SK-N-SH (cell line): Measurements from ENCODE around the gene GLTPD2.

ENCODE experiments used
- FOXJ3 ChIP-seq: sonication (generic); formaldehyde crosslinking; IDR thresholded peaks from 2 replicates; pipeline ENCODE4 v1.5.1; 2020; ENCODE audit warnings: mild to moderate bottlenecking, missing genetic modification reagents
- MXI1 ChIP-seq: IDR thresholded peaks from 2 replicates; pipeline ENCODE4 v1.6.1; 2012; ENCODE audit warnings: mild to moderate bottlenecking, low read depth, low read length, improper control_type of control experiment
- POLR2AphosphoS5 ChIP-seq: IDR thresholded peaks from 2 replicates; pipeline ENCODE4 v1.6.1; 2012; ENCODE audit warnings: low read depth, low read length
- RAD21 ChIP-seq: IDR thresholded peaks from 2 replicates; pipeline ENCODE4 v1.6.1; 2012; ENCODE audit warnings: mild to moderate bottlenecking, low read length
- RCOR1 ChIP-seq: fragments of 150-350 bp; IDR thresholded peaks from 2 replicates; pipeline ENCODE4 v1.6.1; 2017; ENCODE audit warnings: antibody characterized with exemption, low read length
- SMC3 ChIP-seq: IDR thresholded peaks from 2 replicates; pipeline ENCODE4 v1.6.1; 2012; ENCODE audit warnings: low read depth, low read length, improper control_type of control experiment
- TCF12 ChIP-seq: IDR thresholded peaks from 2 replicates; pipeline ENCODE4 v1.4.0; 2012
- YY1 ChIP-seq: IDR thresholded peaks from 2 replicates; pipeline ENCODE4 v1.4.0; 2012; ENCODE audit warnings: low read depth, mild to moderate bottlenecking
- TF ChIP-seq, protein P1 (sequence below): fragments of 200-600 bp; sonication (generic); IDR thresholded peaks from 2 replicates; pipeline ENCODE4 v1.6.1; 2017; ENCODE audit warnings: antibody characterized with exemption, mild to moderate bottlenecking, moderate library complexity
- TF ChIP-seq, protein P2 (sequence below): IDR thresholded peaks from 2 replicates; pipeline ENCODE4 v1.4.0; 2012; ENCODE audit warnings: low read depth, borderline replicate concordance
- TF ChIP-seq, protein P3 (sequence below): fragments of 150-350 bp; IDR thresholded peaks from 2 replicates; pipeline ENCODE4 v1.6.1; 2017; ENCODE audit warnings: antibody characterized with exemption, low read length, low read depth, borderline replicate concordance
- TF ChIP-seq, protein P4 (sequence below): IDR thresholded peaks from 2 replicates; pipeline ENCODE4 v1.4.0; 2012; ENCODE audit warnings: low read depth
- TF ChIP-seq, protein P5 (sequence below): IDR thresholded peaks from 2 replicates; pipeline ENCODE4 v1.6.1; 2012; ENCODE audit warnings: mild to moderate bottlenecking, low read depth, low read length, moderate library complexity

DNA sequence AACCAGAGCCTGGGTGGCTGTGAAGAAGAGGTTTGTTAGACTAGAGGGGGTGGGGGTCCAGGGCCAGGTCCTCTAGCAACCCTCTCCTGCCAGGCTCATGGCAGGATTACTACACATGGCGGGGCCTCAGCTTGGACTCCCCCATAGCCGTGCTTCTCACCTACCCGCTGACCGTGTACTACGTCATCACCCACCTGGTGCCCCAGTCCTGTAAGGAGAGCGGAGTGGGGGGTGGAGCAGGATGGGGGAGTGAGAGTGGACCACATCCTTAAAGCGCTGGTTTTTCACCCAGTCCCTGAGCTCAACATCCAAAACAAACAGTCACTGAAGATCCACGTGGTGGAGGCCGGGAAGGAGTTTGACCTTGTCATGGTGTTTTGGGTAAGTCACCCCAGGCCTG lies 44.9 kb upstream of the GLTPD2 start:
- TF ChIP-seq, protein P1, sequence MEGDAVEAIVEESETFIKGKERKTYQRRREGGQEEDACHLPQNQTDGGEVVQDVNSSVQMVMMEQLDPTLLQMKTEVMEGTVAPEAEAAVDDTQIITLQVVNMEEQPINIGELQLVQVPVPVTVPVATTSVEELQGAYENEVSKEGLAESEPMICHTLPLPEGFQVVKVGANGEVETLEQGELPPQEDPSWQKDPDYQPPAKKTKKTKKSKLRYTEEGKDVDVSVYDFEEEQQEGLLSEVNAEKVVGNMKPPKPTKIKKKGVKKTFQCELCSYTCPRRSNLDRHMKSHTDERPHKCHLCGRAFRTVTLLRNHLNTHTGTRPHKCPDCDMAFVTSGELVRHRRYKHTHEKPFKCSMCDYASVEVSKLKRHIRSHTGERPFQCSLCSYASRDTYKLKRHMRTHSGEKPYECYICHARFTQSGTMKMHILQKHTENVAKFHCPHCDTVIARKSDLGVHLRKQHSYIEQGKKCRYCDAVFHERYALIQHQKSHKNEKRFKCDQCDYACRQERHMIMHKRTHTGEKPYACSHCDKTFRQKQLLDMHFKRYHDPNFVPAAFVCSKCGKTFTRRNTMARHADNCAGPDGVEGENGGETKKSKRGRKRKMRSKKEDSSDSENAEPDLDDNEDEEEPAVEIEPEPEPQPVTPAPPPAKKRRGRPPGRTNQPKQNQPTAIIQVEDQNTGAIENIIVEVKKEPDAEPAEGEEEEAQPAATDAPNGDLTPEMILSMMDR: no peak
- no peak for TF ChIP-seq TCF12
- no peak for TF ChIP-seq SMC3
- no peak for TF ChIP-seq FOXJ3
- TF ChIP-seq, protein P2, sequence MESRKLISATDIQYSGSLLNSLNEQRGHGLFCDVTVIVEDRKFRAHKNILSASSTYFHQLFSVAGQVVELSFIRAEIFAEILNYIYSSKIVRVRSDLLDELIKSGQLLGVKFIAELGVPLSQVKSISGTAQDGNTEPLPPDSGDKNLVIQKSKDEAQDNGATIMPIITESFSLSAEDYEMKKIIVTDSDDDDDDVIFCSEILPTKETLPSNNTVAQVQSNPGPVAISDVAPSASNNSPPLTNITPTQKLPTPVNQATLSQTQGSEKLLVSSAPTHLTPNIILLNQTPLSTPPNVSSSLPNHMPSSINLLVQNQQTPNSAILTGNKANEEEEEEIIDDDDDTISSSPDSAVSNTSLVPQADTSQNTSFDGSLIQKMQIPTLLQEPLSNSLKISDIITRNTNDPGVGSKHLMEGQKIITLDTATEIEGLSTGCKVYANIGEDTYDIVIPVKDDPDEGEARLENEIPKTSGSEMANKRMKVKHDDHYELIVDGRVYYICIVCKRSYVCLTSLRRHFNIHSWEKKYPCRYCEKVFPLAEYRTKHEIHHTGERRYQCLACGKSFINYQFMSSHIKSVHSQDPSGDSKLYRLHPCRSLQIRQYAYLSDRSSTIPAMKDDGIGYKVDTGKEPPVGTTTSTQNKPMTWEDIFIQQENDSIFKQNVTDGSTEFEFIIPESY: no peak
- no peak for TF ChIP-seq MXI1
- TF ChIP-seq, protein P3, sequence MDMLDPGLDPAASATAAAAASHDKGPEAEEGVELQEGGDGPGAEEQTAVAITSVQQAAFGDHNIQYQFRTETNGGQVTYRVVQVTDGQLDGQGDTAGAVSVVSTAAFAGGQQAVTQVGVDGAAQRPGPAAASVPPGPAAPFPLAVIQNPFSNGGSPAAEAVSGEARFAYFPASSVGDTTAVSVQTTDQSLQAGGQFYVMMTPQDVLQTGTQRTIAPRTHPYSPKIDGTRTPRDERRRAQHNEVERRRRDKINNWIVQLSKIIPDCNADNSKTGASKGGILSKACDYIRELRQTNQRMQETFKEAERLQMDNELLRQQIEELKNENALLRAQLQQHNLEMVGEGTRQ: no peak
- TF ChIP-seq YY1: no peak
- TF ChIP-seq, protein P4, sequence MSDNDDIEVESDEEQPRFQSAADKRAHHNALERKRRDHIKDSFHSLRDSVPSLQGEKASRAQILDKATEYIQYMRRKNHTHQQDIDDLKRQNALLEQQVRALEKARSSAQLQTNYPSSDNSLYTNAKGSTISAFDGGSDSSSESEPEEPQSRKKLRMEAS: no peak
- TF ChIP-seq RAD21: no peak
- TF ChIP-seq, protein P5, sequence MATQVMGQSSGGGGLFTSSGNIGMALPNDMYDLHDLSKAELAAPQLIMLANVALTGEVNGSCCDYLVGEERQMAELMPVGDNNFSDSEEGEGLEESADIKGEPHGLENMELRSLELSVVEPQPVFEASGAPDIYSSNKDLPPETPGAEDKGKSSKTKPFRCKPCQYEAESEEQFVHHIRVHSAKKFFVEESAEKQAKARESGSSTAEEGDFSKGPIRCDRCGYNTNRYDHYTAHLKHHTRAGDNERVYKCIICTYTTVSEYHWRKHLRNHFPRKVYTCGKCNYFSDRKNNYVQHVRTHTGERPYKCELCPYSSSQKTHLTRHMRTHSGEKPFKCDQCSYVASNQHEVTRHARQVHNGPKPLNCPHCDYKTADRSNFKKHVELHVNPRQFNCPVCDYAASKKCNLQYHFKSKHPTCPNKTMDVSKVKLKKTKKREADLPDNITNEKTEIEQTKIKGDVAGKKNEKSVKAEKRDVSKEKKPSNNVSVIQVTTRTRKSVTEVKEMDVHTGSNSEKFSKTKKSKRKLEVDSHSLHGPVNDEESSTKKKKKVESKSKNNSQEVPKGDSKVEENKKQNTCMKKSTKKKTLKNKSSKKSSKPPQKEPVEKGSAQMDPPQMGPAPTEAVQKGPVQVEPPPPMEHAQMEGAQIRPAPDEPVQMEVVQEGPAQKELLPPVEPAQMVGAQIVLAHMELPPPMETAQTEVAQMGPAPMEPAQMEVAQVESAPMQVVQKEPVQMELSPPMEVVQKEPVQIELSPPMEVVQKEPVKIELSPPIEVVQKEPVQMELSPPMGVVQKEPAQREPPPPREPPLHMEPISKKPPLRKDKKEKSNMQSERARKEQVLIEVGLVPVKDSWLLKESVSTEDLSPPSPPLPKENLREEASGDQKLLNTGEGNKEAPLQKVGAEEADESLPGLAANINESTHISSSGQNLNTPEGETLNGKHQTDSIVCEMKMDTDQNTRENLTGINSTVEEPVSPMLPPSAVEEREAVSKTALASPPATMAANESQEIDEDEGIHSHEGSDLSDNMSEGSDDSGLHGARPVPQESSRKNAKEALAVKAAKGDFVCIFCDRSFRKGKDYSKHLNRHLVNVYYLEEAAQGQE: no peak
- TF ChIP-seq RCOR1: no peak
- no peak for TF ChIP-seq POLR2AphosphoS5
